NCI-H748 treated with DMSO at 0.1 percent for 48 hours (cell line): Measurements from ENCODE around the gene GALK1.
"Not testable (repeated sequence)": the region's sequence is repeated elsewhere in the genome, so short reads cannot be mapped to it uniquely, and the experiment has no call there.

ENCODE experiments used
- DNase-seq: peaks from one replicate; lab custom pipeline; 2025; lab: John Stamatoyannopoulos, UW

Gene GALK1

GRCh38 chr17:75764711-75765421 is at the start of gene GALK1:
TSS of gene GALK1 (minus strand) at chr17:75765192. CDS start at chr17:75765136, 56 bp downstream.
- DNase-seq, result peak; percentile 14

- DNase-seq, result no peak
Observed at GRCh38 chr17:75814021-75814395, 49.0 kb upstream of the GALK1 start.

- no peak for DNase-seq
Observed at GRCh38 chr17:75813081-75814020, 48.4 kb upstream of the GALK1 start.

GRCh38 chr17:75812096-75813013 is 47.4 kb upstream of the GALK1 start:
- no peak for DNase-seq

GRCh38 chr17:75811174-75811573 is 46.2 kb upstream of the GALK1 start:
- no peak for DNase-seq

- DNase-seq, result not testable (repeated sequence)
Observed at GRCh38 chr17:75810756-75811155, 45.8 kb upstream of the GALK1 start.

- no peak for DNase-seq
Observed at GRCh38 chr17:75810216-75810615, 45.2 kb upstream of the GALK1 start.

GRCh38 chr17:75809631-75810111 is 44.7 kb upstream of the GALK1 start:
- no peak for DNase-seq

GRCh38 chr17:75808905-75809621 is 44.1 kb upstream of the GALK1 start:
- DNase-seq, result no peak

GRCh38 chr17:75808549-75808904 is 43.5 kb upstream of the GALK1 start:
- DNase-seq, result no peak

GRCh38 chr17:75807861-75808260 is 42.9 kb upstream of the GALK1 start:
- no peak for DNase-seq

- no peak for DNase-seq
Observed at GRCh38 chr17:75806822-75807500, 42.0 kb upstream of the GALK1 start.

GRCh38 chr17:75803883-75804282 is 38.9 kb upstream of the GALK1 start:
- DNase-seq, result no peak

- no peak for DNase-seq
Observed at GRCh38 chr17:75799402-75799801, 34.4 kb upstream of the GALK1 start.

- DNase-seq, result no peak
Observed at GRCh38 chr17:75795820-75796607, 31.0 kb upstream of the GALK1 start.

- no peak for DNase-seq
Observed at GRCh38 chr17:75793460-75793859, 28.5 kb upstream of the GALK1 start.

- DNase-seq, result no peak
Observed at GRCh38 chr17:75791254-75791653, 26.3 kb upstream of the GALK1 start.

- DNase-seq, result peak; percentile 66
Observed at GRCh38 chr17:75785016-75785890, 20.3 kb upstream of the GALK1 start.

GRCh38 chr17:75784473-75785015 is 19.6 kb upstream of the GALK1 start, which contains the start of gene UNK:
TSS of gene UNK (plus strand) at chr17:75784806. CDS start at chr17:75784881, 75 bp downstream.
- peak; percentile 93 for DNase-seq
